ENCODE measurements around the gene RGR. TPM values are rescaled to one million over a fixed set of nuclear protein-coding genes. Genes with fewer than 3 reads are reported as not detected.

Gene RGR, protein sequence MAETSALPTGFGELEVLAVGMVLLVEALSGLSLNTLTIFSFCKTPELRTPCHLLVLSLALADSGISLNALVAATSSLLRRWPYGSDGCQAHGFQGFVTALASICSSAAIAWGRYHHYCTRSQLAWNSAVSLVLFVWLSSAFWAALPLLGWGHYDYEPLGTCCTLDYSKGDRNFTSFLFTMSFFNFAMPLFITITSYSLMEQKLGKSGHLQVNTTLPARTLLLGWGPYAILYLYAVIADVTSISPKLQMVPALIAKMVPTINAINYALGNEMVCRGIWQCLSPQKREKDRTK
- not detected for total RNA-seq
- polyA plus RNA-seq, result not detected

DNA sequence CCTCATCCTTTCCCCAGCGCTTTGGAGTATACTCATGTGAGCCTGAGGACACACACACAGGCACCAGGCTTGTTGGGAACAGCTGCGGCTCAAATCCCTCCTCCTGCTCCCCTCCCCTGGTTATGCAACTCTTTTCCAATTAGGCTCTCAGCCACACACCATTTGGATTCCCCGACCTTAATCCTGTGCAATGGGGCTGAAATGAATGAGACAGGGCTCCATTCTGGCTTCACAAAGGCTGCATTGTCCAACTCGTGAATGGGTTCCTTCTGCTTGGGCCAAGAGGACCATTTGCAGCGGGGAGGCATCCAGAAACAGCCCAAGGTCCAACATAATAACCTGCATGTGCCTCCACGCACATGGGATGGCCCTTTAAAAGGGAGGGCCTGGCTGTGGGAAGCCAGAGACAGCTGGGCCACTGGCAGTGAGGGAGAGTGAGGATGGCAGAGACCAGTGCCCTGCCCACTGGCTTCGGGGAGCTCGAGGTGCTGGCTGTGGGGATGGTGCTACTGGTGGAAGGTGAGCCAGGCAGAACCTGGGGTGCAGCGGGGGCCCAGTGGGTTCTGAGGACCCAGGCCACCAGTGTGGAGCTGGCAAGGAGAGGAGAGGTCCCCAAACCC, at the start of gene RGR:
Gene RGR, plus strand, starts transcription at position 403 of the 620 bp plus-strand sequence. Its CDS starts 38 bp downstream, at position 441.
- Histone ChIP-seq H3K9me3 (no peaks in the 10 kb centered on the region), H3K27ac (no peak within 1 kb of the TSS), H3K4me3 (no peak within 1 kb of the TSS), H3K27me3 (no peaks in the 10 kb centered on the region), H3K4me1 (no peaks in the 10 kb centered on the region), H3K36me3 (no peaks in the 10 kb centered on the region)
- intact Hi-C loops (cut with DNase I), result no loop called here
- WGBS, 2 donors, result 32 to 43% methylated on average over 9 of the region's 9 CpGs
- DNase-seq (peak in 2 of 6 donors; percentile 21 to 37), FAIRE-seq (no peak), ATAC-seq (peak; percentile 61 to 84 (median 74))
- TF ChIP-seq, protein P1, sequence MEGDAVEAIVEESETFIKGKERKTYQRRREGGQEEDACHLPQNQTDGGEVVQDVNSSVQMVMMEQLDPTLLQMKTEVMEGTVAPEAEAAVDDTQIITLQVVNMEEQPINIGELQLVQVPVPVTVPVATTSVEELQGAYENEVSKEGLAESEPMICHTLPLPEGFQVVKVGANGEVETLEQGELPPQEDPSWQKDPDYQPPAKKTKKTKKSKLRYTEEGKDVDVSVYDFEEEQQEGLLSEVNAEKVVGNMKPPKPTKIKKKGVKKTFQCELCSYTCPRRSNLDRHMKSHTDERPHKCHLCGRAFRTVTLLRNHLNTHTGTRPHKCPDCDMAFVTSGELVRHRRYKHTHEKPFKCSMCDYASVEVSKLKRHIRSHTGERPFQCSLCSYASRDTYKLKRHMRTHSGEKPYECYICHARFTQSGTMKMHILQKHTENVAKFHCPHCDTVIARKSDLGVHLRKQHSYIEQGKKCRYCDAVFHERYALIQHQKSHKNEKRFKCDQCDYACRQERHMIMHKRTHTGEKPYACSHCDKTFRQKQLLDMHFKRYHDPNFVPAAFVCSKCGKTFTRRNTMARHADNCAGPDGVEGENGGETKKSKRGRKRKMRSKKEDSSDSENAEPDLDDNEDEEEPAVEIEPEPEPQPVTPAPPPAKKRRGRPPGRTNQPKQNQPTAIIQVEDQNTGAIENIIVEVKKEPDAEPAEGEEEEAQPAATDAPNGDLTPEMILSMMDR (IDR thresholded peaks at IDR 0.05), result no peak

DNA sequence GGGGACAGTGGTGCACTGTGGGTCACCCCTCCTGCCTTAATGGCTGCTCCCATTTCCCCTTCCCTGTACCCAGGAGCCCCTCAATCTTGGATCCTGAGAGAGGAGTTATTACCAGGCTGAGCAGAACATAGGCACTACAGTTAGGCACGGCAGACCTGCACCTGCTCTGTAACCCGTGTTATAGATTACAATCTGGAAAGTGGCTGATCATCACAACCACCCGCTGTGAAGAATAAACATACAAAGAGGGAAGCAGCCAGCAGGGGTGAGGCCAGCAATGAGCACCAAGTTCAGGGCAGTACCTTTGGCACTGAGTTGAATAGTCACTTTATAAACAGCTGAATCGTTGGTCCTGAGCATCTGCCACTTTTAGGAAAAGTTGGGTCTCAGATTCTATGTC, 48.8 kb upstream of the RGR start:
- H3K27me3 ChIP-seq, result peaks cover 0 to 10% (median 0%) of the 10 kb centered on the region in 4 donors
- no peak overlapping the region for H3K27ac ChIP-seq
- DNase-seq, result no peak
- WGBS, 2 donors, result 9 to 10% methylated on average over 4 of the region's 4 CpGs
- ATAC-seq, result peak in 1 of 4 donors; percentile 18
- no peak for FAIRE-seq
- H3K4me3 ChIP-seq, result no peak overlapping the region
- peaks cover 0 to 6% (median 5%) of the 10 kb centered on the region in 3 donors for H3K4me1 ChIP-seq
- no peaks in the 10 kb centered on the region for H3K9me3 ChIP-seq
- H3K36me3 ChIP-seq, result no peaks in the 10 kb centered on the region
- TF ChIP-seq, protein P1 (IDR thresholded peaks at IDR 0.05), result no peak
- intact Hi-C loops (cut with DNase I), result no loop called here

DNA sequence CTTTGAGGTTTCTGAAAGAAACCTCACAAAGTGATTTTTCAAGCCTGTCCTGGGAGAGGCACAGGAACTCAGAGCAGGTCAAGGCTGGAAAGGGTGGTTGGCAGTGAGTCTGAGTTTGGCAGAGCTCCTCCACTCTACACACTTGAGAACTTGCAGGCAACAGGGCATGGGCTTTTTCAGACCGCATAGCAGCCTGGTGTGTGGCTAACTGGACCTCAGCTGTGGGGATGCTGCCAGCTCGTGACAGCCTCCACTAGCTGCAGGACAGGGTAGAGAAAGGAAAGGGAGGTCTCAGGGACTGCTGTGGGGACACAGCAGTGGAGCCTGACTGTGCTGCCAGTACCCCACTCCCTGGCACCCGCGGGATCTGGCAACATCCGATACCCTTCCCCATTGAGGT, 47.9 kb upstream of the RGR start:
- Histone ChIP-seq H3K9me3 (no peaks in the 10 kb centered on the region), H3K4me3 (no peak overlapping the region), H3K36me3 (no peaks in the 10 kb centered on the region), H3K27me3 (peaks cover 0 to 10% (median 0%) of the 10 kb centered on the region in 4 donors), H3K27ac (no peak overlapping the region), H3K4me1 (peaks cover 0 to 6% (median 5%) of the 10 kb centered on the region in 3 donors)
- no peak for ATAC-seq
- TF ChIP-seq, protein P1 (IDR thresholded peaks at IDR 0.05), result no peak
- FAIRE-seq, result no peak
- intact Hi-C loops (cut with DNase I), result no loop called here
- 45 to 54% methylated on average over 5 of the region's 5 CpGs for WGBS, 2 donors
- no peak for DNase-seq

DNA sequence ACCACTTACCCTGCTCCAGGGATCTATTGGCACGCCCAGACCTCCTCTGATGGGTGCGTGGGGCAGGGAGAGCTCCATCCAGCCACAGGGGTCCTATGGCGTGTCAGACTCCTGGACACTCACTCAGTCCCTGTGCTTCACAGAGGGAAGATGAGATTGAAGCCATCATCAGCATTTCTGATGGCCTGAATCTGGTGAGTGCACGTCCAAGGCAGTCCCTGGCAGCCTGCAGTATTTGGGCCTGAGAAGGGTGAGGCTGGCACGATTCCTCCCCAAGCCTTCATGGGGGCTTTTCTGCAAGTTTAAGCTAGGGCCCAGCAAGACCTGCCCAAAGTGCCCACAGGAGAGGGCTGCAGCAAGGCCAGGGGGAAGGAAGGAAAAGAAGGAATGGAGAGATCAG, 47.2 kb upstream of the RGR start:
- intact Hi-C loops (cut with DNase I), result no loop called here
- Histone ChIP-seq H3K27ac (no peak overlapping the region), H3K36me3 (no peaks in the 10 kb centered on the region), H3K4me1 (peaks cover 0 to 6% (median 5%) of the 10 kb centered on the region in 3 donors), H3K4me3 (no peak overlapping the region), H3K27me3 (peaks cover 0 to 10% (median 0%) of the 10 kb centered on the region in 4 donors), H3K9me3 (no peaks in the 10 kb centered on the region)
- no peak for FAIRE-seq
- ATAC-seq, result no peak
- 64 to 67% methylated on average over 5 of the region's 5 CpGs for WGBS, 2 donors
- no peak for DNase-seq
- TF ChIP-seq, protein P1 (IDR thresholded peaks at IDR 0.05), result no peak
